Pancreas (tissue), 10 donors: ENCODE results near the gene NDOR1. TPM values are rescaled to one million over a fixed set of nuclear protein-coding genes. Genes with fewer than 3 reads are reported as not detected.

Source experiments
- ATAC-seq, 4 donors: fragments of 200-7000 bp; cut with Tn5 transposase; one replicate each; pipeline versions ENCODE4 v1.8.0 to v1.9.1; 2020; ENCODE audit warnings: mild to moderate bottlenecking in 4 of 4, moderate library complexity in 4 of 4
- DNase-seq, 6 donors: peaks; one replicate each; pipeline ENCODE4 v3.0.0-alpha.2; 2020
- FAIRE-seq: peaks from 2 replicates; lab custom pipeline; 2012; peaks lifted over from hg19 to GRCh38; lab: Jason Lieb, UNC
- H3K27ac ChIP-seq, 4 donors: fragments of 200-600 bp; sonication (generic); 1 replicate in 3 of 4; 2 replicates in 1 of 4; pipeline versions ENCODE4 v1.5.0 to v1.8.0; 2020
- H3K27me3 ChIP-seq, 4 donors: fragments of 200-600 bp; one replicate each; pipeline ENCODE4 v1.8.0; 2021
- H3K36me3 ChIP-seq, 3 donors: fragments of 200-600 bp; sonication (generic) in 1 of 3; one replicate each; pipeline versions ENCODE4 v1.5.0 to v1.8.0; 2020 to 2021
- H3K4me1 ChIP-seq, 3 donors: fragments of 200-600 bp; one replicate each; pipeline ENCODE4 v1.8.0; 2021
- H3K4me3 ChIP-seq, 4 donors: fragments of 200-600 bp; sonication (generic) in 2 of 4; one replicate each; pipeline versions ENCODE4 v1.5.0 to v1.8.0; 2020 to 2021
- H3K9me3 ChIP-seq, 4 donors: fragments of 200-600 bp; one replicate each; pipeline ENCODE4 v1.8.0; 2021
- WGBS, 2 donors: extraction: QIAGEN DNeasy Blood & Tissue Kit; methylation state at CpG; one replicate each; pipeline ENCODE4 v1.1.7; 2013; 5-methylcytosine and 5-hydroxymethylcytosine counted together
- intact Hi-C, 3 donors: fragments of 100-400 bp; cut with DNase I; formaldehyde crosslinking; loops; one replicate each; pipeline versions ENCODE4 v1.11.1 to v1.14.2; 2022
- polyA plus RNA-seq, 2 donors: library from polyadenylated mRNA; stranded (reverse); fragments of 200-250 nt; gene quantifications; one replicate each; pipeline ENCODE4 v1.2.3, GENCODE V29; 2013
- total RNA-seq, 6 donors: library from RNA; stranded (reverse); fragmentation: NEBNext Ultra II Directional in 4 of 6; extraction: Animal tissue kit (Norgen Biotek cat#: 25700) in 4 of 6; gene quantifications; one replicate each; pipeline versions ENCODE4 v1.2.1 to v1.2.4, GENCODE V29; 2021 to 2023
- TF ChIP-seq, protein P1 (sequence below), 4 donors: fragments of 200-600 bp; sonication (generic) in 3 of 4; IDR thresholded peaks; one replicate each; pipeline versions ENCODE4 v1.5.0 to v1.8.0; 2021; ENCODE audit warnings: antibody characterized with exemption in 4 of 4
- donor health status: healthy with polysubstance abuse.
- donor health status: DM: no; HTN: no; CAD: no; lungs with moderate emphysema.
- donor health status: DM: no; HTN: no; CAD: no.
- donor health status: control.
- donor health status: control.
- donor health status: Bipolar disorder and iron deficiency.
- donor health status: DM: yes; HTN: yes; CAD: no.
- donor health status: DM: no; HTN: no; CAD: no.
- donor health status: DM: no; HTN: no; CAD: no.
- donor health status: DM: yes; HTN: yes; CAD: no.

NDOR1 gene
- total and polyA plus RNA-seq, 8 donors: 4.6 to 25.4 (median 6.8) TPM

DNA sequence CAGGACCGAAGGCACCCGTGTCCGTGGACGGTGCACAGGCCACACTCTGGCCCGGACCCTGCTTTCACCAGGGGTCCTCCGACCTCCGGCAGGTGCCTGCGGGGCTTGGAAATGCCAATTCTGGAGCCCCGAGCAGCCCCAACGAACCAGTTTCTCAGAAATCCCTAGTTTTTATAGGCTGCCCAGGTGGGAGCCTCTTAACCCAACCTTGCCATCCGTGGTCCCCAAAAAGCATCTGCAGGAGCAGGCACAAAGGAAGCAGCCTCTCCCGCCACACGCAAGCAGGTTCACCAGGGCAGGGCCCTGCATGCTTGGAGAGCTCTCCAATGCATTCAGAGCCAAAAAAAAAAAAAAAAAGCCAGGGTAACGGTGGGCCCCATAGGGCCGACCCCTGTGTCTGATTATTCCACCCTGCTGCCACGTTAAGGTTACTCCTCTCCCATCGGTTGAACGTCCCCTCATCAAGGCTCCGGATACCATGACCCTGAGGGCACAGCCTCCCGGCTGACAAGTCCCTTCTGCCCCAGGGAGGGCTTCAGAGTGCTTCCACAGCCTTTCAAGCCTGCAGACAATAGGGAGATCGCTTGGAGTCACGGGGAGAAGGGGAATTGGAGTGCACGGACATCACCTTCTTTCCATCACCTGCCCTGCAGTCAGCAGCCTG is 4.2 kb upstream of the NDOR1 start:
- Histone ChIP-seq H3K9me3 (no peaks in the 10 kb centered on the region), H3K36me3 (no peaks in the 10 kb centered on the region), H3K4me3 (peak overlapping the region; percentile 36 to 80 (median 48)), H3K27me3 (no peaks in the 10 kb centered on the region), H3K4me1 (peaks cover 15 to 31% (median 17%) of the 10 kb centered on the region in 3 donors), H3K27ac (peak overlapping the region; percentile 73 to 86 (median 82))
- FAIRE-seq (no peak), DNase-seq (no peak), ATAC-seq (no peak)
- intact Hi-C loops: no loop called here
- TF ChIP-seq, protein P1, sequence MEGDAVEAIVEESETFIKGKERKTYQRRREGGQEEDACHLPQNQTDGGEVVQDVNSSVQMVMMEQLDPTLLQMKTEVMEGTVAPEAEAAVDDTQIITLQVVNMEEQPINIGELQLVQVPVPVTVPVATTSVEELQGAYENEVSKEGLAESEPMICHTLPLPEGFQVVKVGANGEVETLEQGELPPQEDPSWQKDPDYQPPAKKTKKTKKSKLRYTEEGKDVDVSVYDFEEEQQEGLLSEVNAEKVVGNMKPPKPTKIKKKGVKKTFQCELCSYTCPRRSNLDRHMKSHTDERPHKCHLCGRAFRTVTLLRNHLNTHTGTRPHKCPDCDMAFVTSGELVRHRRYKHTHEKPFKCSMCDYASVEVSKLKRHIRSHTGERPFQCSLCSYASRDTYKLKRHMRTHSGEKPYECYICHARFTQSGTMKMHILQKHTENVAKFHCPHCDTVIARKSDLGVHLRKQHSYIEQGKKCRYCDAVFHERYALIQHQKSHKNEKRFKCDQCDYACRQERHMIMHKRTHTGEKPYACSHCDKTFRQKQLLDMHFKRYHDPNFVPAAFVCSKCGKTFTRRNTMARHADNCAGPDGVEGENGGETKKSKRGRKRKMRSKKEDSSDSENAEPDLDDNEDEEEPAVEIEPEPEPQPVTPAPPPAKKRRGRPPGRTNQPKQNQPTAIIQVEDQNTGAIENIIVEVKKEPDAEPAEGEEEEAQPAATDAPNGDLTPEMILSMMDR (IDR thresholded peaks at IDR 0.05): no peak
- WGBS, 2 donors: 13 to 16% methylated on average over 23 of the region's 23 CpGs

GRCh38 chr9:137202966-137203365 is 2.5 kb upstream of the NDOR1 start:
- no peaks in the 10 kb centered on the region for H3K9me3 ChIP-seq
- H3K27ac ChIP-seq: no peak overlapping the region
- FAIRE-seq (no peak), ATAC-seq (no peak), DNase-seq (no peak)
- TF ChIP-seq, protein P1 (IDR thresholded peaks at IDR 0.05): no peak
- intact Hi-C loops: no loop called here
- 77% methylated on average over 8 of the region's 8 CpGs for WGBS, 2 donors
- no peaks in the 10 kb centered on the region for H3K36me3 ChIP-seq
- H3K4me1 ChIP-seq: peaks cover 19 to 38% (median 22%) of the 10 kb centered on the region in 3 donors
- H3K4me3 ChIP-seq: no peak overlapping the region
- no peaks in the 10 kb centered on the region for H3K27me3 ChIP-seq

DNA sequence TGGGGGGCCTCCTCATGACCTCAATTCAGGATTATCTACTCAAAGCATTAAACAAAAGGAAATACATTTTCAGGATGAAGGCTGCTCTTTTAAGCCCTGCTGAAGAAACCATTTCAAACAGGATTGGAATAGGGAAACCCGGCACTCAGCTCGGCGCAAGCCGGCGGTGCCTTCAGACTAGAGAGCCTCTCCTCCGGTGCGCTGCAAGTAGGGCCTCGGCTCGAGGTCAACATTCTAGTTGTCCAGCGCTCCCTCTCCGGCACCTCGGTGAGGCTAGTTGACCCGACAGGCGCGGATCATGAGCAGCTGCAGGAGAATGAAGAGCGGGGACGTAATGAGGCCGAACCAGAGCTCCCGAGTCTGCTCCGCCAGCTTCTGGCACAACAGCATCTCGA is 772 bp upstream of the NDOR1 start:
- ATAC-seq: no peak
- Histone ChIP-seq H3K4me3 (peak overlapping the region; percentile 65 to 97 (median 88)), H3K4me1 (peaks cover 19 to 38% (median 22%) of the 10 kb centered on the region in 3 donors), H3K27ac (peak overlapping the region; percentile 74 to 88 (median 81)), H3K9me3 (no peaks in the 10 kb centered on the region), H3K36me3 (no peaks in the 10 kb centered on the region), H3K27me3 (no peaks in the 10 kb centered on the region)
- 5 to 7% methylated on average over 21 of the region's 21 CpGs for WGBS, 2 donors
- TF ChIP-seq, protein P1 (IDR thresholded peaks at IDR 0.05): no peak
- FAIRE-seq: no peak
- DNase-seq: peak in 2 of 6 donors; percentile 37 to 55
- intact Hi-C loops: no loop called here

GRCh38 chr9:137206602-137207001 is 1.1 kb downstream of the NDOR1 start:
- no peak for FAIRE-seq
- no peak for ATAC-seq
- WGBS, 2 donors: 40 to 41% methylated on average over 7 of the region's 7 CpGs
- intact Hi-C loops: no loop called here
- Histone ChIP-seq H3K4me1 (peaks cover 19 to 32% (median 19%) of the 10 kb centered on the region in 3 donors), H3K27me3 (no peaks in the 10 kb centered on the region), H3K9me3 (no peaks in the 10 kb centered on the region), H3K4me3 (peak overlapping the region in 1 of 4 donors; percentile 65), H3K27ac (no peak overlapping the region), H3K36me3 (no peaks in the 10 kb centered on the region)
- TF ChIP-seq, protein P1 (IDR thresholded peaks at IDR 0.05): no peak
- DNase-seq: no peak

- WGBS, 2 donors: 87 to 88% methylated on average over 13 of the region's 13 CpGs
- TF ChIP-seq, protein P1 (IDR thresholded peaks at IDR 0.05): no peak
- FAIRE-seq (no peak), ATAC-seq (no peak), DNase-seq (peak in 1 of 6 donors; percentile 58)
- intact Hi-C loops: no loop called here
- H3K9me3 ChIP-seq: no peaks in the 10 kb centered on the region
- H3K4me3 ChIP-seq: no peak overlapping the region
- peaks cover 3 to 5% (median 3%) of the 10 kb centered on the region in 3 donors for H3K4me1 ChIP-seq
- H3K27ac ChIP-seq: no peak overlapping the region
- no peaks in the 10 kb centered on the region for H3K27me3 ChIP-seq
- no peaks in the 10 kb centered on the region for H3K36me3 ChIP-seq
These were observed 6.0 kb downstream of the NDOR1 start for GRCh38 chr9:137211532-137211931.
